Left forelimb (tissue), 1 donor: ENCODE results near the gene ZNF280D.

Experiments used
- DNase-seq: peaks from one replicate; pipeline ENCODE4 v3.0.0-alpha.2; 2018; ENCODE audit warnings: low spot score

The ZNF280D gene

DNA sequence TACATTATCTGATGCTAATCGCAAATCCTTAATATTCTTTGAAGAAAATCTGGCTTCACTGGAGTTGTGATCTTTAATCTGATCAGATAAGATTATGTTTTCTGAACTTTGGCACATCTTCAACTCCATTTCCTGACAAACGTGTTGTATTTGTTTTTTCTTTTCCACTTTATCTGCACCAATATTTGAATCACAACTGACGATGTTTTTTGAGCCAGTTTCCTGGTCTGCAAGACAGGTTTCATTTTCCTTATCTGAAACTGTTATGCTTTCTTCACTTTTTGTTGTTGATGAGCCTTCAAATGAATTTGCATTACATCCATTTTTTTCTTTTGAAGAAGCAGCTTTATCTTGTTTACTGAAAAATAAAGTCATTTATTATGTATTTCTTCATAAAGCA, 101.5 kb downstream of the ZNF280D start:
- DNase-seq, result no peak

DNA sequence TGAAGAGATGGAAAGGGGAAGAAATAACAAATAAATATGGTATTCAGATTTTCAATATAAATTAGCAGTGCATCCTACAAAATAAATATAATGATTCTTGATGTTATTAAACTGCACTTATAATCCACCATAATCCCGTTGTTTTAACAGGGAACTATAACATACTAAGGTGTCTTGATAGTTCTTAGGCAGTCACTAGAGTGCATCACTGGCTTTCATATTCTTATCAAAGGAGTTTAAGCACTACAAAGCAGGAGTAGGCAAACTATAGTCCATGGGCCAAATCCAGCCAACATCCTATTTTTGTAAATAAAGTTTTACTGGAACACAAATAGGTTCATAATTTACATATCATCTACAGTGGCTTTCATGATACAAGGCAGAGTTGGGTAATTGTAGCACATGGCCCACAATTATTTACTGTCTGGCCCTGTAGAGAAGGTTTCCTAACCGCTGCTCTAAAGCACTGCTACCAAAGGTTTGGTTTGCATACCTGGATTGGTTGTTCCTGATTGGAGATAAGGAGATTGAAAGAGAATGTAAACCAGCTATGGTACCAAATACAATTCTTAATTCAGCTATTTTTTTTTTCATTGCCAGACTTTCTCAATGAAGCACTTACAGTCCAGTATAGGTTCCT, 104.3 kb downstream of the ZNF280D start:
- no peak for DNase-seq

DNA sequence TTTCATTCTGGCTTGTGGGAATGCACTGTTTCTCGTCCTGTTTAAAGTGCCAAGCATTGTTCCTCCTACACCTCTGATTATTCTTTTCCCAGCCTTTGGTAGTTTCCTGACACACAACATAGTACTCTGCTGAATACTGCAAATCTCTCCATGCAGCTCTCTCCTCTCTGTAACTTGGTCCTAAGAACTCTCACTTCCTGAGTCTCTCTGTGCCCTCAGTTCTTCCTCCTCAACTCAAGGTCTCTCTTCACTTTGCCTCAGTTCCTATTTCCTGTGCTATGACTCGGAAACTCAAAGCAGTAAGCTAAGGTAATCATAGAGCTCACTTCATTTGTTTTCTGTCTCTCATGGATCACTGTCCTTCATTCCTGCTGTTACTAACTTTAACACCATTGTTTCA, 113.4 kb downstream of the ZNF280D start:
- no peak for DNase-seq

DNA sequence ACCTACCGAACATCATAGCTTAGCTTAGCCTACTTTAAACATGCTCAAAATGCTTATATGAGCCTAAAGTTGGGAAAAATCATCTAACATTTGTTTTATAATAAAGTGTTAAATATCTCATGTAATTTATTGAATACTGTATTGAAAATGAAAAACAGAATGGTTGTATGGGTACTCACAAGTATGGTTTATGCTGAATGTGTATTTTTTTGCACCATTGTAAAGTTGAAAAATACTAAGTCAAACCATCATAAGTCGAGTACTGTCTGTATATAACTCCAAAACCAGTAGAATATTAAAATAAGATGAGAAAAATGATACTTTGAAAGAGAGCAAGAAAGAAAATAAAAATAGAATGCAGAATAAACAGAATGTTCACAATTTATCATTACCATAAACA, 115.7 kb downstream of the ZNF280D start:
- DNase-seq, result no peak

DNA sequence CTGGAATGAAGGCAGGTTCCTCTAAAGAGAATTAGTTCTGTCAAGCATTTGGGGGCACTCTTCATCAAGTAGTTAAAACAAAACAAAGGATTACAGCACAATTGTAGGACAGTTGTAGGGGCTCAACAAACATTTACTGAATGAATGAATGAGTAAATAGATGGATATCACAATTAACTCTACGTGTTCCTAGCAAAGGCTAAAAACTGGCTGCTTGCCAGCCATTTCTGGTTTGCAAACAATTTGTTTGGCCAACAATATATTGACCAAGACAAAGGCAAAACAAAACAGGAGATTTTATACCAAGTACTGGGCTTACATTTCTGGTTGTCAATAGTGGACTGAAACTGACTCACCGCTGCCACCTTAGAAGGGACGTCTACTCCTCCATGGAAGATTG, 116.8 kb downstream of the ZNF280D start:
- DNase-seq, result no peak

DNA sequence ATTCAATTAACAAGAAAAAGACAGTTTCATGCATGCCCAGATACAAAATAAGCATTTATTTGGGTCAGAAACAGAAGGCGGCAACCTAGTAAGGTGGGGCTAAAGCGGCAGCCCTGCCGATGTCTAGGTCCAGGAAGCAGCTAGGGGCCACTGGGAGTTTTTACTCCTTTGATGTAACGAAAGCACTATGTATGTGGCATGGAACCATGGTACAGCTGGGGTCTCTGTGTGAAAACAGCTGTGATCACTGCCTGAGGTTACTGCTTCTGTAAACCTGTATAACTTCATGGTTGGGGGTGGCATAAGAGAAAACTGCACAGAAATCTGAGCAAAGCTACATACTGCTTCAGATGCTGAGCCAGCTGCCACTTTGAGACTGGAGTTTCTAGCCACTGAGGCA, 119.5 kb downstream of the ZNF280D start:
- no peak for DNase-seq

DNA sequence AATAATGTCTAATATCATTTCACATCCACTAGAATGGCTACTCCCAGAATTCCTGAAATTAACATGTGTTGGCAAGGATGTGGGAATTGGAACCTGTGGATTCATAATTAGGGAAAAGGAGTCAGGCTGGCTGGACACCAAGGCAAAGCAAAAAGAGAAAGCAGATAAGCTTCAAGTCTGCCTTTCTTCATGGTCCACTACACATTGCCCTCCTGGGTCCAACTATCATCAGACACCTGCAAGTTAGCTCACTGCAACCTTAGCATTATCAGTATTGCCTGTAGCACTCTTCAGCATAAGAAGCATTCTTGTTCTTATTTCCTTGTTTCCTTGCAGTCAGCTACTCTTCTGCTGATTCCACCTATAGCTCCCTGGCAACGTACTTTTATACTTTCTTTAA, 124.3 kb downstream of the ZNF280D start:
- DNase-seq, result no peak

DNA sequence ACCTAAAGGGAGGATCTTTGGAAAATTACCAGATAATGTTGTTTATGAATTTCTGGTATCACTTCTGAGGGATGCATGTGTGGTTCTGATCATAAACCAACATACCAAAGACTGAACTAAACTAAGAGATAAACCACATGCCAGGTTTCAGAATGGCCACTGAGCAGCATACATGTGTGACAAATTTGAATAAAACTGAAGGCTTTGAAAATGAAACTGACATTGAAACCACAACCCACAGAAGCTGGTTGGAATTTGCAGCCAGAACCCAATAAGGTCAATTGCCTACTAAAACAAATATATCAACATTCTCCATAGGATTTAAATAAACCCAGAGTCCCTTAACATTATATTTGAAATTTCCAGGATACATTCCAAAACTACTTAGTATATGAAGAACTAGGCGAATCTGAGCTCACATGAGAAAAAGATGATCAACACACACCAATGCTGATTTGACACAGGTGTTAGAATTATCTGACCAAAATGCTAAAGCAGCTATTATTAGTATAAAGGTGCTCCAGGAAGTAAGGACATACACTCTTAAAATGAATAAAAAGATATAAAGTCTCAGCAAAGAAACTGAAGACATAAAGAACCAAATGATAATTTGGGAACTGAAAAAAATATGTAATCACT, 125.0 kb downstream of the ZNF280D start:
- DNase-seq, result no peak

DNA sequence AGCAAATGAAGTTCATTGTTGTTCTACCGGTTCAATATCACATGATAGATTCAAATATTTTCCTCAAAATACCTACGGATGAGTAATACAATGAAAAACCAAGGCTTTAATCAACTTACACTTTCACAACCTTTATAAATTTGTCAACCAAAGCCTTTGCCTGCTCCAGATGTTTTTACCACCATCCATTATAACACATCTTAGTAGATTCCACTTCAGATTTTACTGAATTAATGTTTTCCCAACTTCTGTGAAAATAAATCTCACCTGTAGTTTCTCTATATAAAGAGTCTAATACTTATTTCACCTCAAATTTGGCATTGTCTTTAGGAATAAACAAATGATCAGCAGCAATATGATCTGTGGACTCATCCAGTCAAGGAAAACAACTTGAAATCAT, 131.1 kb downstream of the ZNF280D start:
- no peak for DNase-seq

DNA sequence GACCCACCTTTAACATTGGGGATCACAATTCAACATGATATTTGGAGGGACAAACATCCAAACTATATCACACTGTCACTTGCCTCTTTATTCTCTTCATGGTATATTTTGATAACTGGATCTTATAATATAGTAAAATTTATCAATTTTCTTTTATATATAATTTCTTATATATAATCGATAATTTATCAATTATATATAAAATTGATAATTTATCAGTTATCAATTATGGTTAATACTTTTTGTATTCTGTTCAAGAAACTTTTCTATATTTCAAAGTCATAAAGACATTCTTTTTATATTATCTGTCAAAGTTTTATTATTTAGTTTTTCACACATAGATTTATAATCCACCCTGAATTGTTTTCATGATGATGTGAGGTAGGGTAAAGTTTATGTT, 132.9 kb downstream of the ZNF280D start:
- no peak for DNase-seq

DNA sequence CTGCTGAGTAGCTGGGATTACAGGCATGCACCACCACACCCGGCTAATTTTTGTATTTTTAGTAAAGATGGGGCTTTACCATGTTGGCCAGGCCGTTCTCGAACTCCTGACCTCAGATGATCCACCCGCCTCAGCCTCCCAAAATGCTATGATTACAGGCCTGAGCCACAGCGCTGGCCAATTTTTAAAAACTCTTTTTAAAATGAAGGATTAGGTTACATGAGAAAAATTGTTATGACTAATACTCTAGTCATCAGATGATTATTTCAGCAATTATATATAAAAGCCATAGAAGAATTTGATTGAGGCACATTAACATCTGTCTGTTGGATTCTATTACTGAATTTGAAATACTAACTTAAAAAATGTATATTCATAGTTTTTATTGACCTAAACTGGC, 134.3 kb downstream of the ZNF280D start:
- no peak for DNase-seq

DNA sequence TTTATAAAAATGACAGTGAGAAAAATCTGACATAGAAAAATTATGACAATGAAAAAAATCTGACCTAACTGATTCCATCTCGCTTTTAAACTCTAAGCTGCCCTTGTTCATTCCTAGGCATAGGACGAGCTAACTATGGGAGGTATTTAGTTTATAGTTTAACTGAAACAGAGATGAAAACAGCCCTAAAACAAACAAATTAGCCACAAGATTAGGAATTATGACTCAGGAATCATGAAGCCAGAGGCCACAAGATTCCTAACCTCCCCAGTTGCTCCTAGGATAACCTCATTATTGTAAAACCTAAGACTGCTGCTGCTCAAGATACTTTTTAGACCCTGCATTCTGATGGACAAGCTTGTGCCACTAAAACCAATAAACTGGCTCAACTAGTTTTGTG, 145.6 kb downstream of the ZNF280D start:
- no peak for DNase-seq

DNA sequence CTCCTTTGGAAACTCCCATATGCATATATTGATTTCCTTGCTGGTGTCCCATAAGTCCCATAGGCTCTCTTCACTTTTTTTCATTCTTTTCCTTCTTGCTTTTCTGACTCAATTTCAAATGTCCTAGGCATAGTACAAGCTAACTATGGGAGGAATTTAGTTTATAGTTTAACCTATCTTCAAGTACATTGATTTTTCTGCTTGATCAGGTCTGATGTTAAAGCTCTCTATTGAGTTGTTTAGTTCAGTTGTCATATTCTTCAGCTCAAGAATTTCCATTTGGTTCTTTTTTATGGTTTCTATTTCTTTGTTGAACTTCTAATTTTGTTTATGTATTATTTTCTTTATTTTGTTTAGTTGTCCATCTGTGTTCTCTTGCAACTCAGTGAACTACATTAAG, 147.1 kb downstream of the ZNF280D start:
- DNase-seq, result no peak

DNA sequence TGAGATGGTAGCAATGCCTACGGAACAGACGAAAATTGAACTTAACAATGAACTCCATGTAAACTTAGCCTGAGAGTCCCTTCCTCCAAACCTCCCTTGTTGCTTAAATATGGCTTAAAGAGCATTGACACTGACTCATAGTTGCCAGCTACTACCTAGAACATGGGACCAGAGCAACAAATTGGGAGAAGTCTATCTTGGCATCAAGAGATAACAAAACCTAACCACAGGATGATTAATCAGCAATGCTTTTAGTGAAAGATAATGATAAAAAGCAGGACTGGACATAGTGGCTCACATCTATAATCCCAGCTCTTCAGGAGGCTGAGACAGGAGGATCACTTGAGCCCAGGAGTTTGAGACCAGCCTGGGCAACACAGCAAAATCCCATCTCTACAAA, 150.5 kb downstream of the ZNF280D start:
- no peak for DNase-seq
